GM12878 (cell line): ENCODE results near the gene PHF20. TPM values are rescaled to one million over a fixed set of nuclear protein-coding genes. Genes with fewer than 3 reads are reported as not detected.

Source experiments
- ATAC-seq: fragments of 200-7000 bp; cut with Tn5 transposase; 3 replicates; pipeline ENCODE4 v1.9.1; 2020; ENCODE audit warnings: mild to moderate bottlenecking, moderate library complexity
- BruUV-seq: library from RNA; stranded (reverse); fragments of 400-500 nt; replicated peaks from 2 replicates; lab custom pipeline; 2021; lab: Mats Ljungman, UMichigan
- CTCF ChIA-PET: fragments of 300-600 bp; sonication (Branson Sonifier 250); formaldehyde crosslinking; extraction: SDS; loops from one replicate; lab custom pipeline; 2021; ENCODE audit warnings: inconsistent platforms; lab: Yijun Ruan, JAX
- POLR2A ChIA-PET: fragments of 350-600 bp; formaldehyde crosslinking; extraction: SDS; loops from one replicate; lab custom pipeline; 2021; ENCODE audit warnings: inconsistent platforms; lab: Charles Lee
- RAD21 ChIA-PET: fragments of 300-600 bp; sonication (Branson Sonifier 250); formaldehyde crosslinking; loops from one replicate; lab custom pipeline; 2023; ENCODE audit warnings: antibody characterized with exemption; ENCODE audit not compliant: unreplicated experiment; lab: Charles Lee
- SMC1A ChIA-PET: fragments of 300-600 bp; sonication (Branson Sonifier 250); formaldehyde crosslinking; loops from one replicate; lab custom pipeline; 2023; ENCODE audit not compliant: unreplicated experiment, uncharacterized antibody; lab: Charles Lee
- DNase-seq: peaks from one replicate; pipeline ENCODE4 v3.0.0-alpha.2; 2011; ENCODE audit warnings: low read depth, low spot score
- FAIRE-seq: peaks from 3 replicates; lab custom pipeline; 2011; peaks lifted over from hg19 to GRCh38; lab: Jason Lieb, UNC
- H2AFZ ChIP-seq: 2 replicates; pipeline ENCODE4 v1.6.0; 2011; ENCODE audit warnings: low read depth, low read length, control low read depth; ENCODE audit not compliant: control insufficient read depth
- H3K27ac ChIP-seq: 2 replicates; pipeline ENCODE4 v1.5.1; 2011; ENCODE audit warnings: control low read depth; ENCODE audit not compliant: control insufficient read depth, insufficient read depth
- H3K27me3 ChIP-seq, 2 experiments: replicated peaks in 1 of 2; 2 replicates each; pipeline versions ENCODE4 v1.6.0 to v1.6.1; 2011; ENCODE audit warnings: low read length in 1 of 2; ENCODE audit not compliant: control insufficient read depth in 2 of 2, insufficient read depth in 2 of 2
- H3K36me3 ChIP-seq, 2 experiments: 2 replicates each; pipeline ENCODE4 v1.5.1; 2011; ENCODE audit warnings: low read length in 1 of 2; ENCODE audit not compliant: control insufficient read depth in 2 of 2, insufficient read depth in 2 of 2
- H3K4me1 ChIP-seq: 2 replicates; pipeline ENCODE4 v1.6.1; 2011; ENCODE audit warnings: mild to moderate bottlenecking, low read length, moderate library complexity, mixed read lengths; ENCODE audit not compliant: control insufficient read depth, insufficient read depth
- H3K4me2 ChIP-seq: 2 replicates; pipeline ENCODE4 v1.6.0; 2011; ENCODE audit warnings: control low read depth; ENCODE audit not compliant: control insufficient read depth, insufficient read depth
- H3K4me3 ChIP-seq: fragments of 200-600 bp; sonication (generic); 2 replicates; pipeline ENCODE4 v1.5.1; 2016
- H3K79me2 ChIP-seq: 2 replicates; pipeline ENCODE4 v1.6.0; 2011; ENCODE audit warnings: low read length; ENCODE audit not compliant: control insufficient read depth, insufficient read depth
- H3K9ac ChIP-seq: 2 replicates; pipeline ENCODE4 v1.8.0; 2011; ENCODE audit warnings: low read length, control low read depth, mixed read lengths; ENCODE audit not compliant: control insufficient read depth, insufficient read depth
- H3K9me3 ChIP-seq: replicated peaks from 3 replicates; pipeline ENCODE4 v1.5.1; 2011; ENCODE audit warnings: mild to moderate bottlenecking, low read length; ENCODE audit not compliant: control insufficient read depth, insufficient read depth
- H4K20me1 ChIP-seq: 2 replicates; pipeline ENCODE4 v1.6.0; 2011; ENCODE audit not compliant: control insufficient read depth, insufficient read depth
- ATF7 ChIP-seq: fragments of 450-650 bp; IDR thresholded peaks from 2 replicates; pipeline ENCODE4 v1.6.1; 2016; ENCODE audit warnings: low read depth, mild to moderate bottlenecking
- BCL11A ChIP-seq: IDR thresholded peaks from 2 replicates; pipeline ENCODE4 v1.6.1; 2011; ENCODE audit warnings: low read depth, low read length
- BMI1 ChIP-seq: fragments of 450-650 bp; IDR thresholded peaks from 2 replicates; pipeline ENCODE4 v1.6.1; 2016; ENCODE audit warnings: mild to moderate bottlenecking, moderate library complexity, borderline replicate concordance
- EED ChIP-seq: sonication (generic); IDR thresholded peaks from 2 replicates; pipeline ENCODE4 v1.6.1; 2016; ENCODE audit warnings: antibody characterized with exemption, low read depth
- HCFC1 ChIP-seq: fragments of 150-350 bp; IDR thresholded peaks from 2 replicates; pipeline ENCODE4 v1.6.1; 2014; ENCODE audit warnings: low read length
- SP1 ChIP-seq: IDR thresholded peaks from one replicate; pipeline ENCODE4 v1.6.1; 2011; ENCODE audit warnings: low read depth, low read length
- WGBS: methylation state at CpG from one replicate; pipeline ENCODE4 v1.1.6; 2016; ENCODE audit warnings: low lambda C conversion rate; ENCODE audit not compliant: insufficient replicate concordance, insufficient coverage; ENCODE audit errors: missing lambda C conversion rate; 5-methylcytosine and 5-hydroxymethylcytosine counted together
- in situ Hi-C: fragments of 300-500 bp; cut with MboI; formaldehyde crosslinking; loops from 9 replicates; pipeline ENCODE4 v1.14.3; 2018; ENCODE audit warnings: mixed read lengths
- intact Hi-C: fragments of 100-400 bp; cut with micrococcal nuclease; formaldehyde crosslinking; loops from one replicate; pipeline ENCODE4 v1.14.2; 2022; ENCODE audit not compliant: unreplicated experiment
- polyA plus RNA-seq, 11 experiments: library from polyadenylated mRNA; depleted of rRNA in 4 of 11; unstranded in 6 of 11; stranded (reverse) in 5 of 11; fragments of >200 nt; fragmentation: Nextera tagmentation in 4 of 11; fragmentation: Illumina TruSeq in 1 of 11; extraction: Ambion mirVana in 4 of 11; extraction: Trizol in 1 of 11; gene quantifications; 1 replicate in 1 of 11; 2 replicates in 10 of 11; pipeline versions ENCODE4 v1.2.1 to v1.2.3, GENCODE V29; 2011 to 2016; ENCODE audit warnings: inconsistent platforms in 2 of 11, missing spikeins in 2 of 11, low read depth in 1 of 11
- total RNA-seq, 4 experiments: library from RNA; depleted of rRNA in 3 of 4; stranded (reverse); fragments of >200 nt in 3 of 4; fragmentation: Illumina TruSeq in 1 of 4; extraction: Trizol in 1 of 4; gene quantifications; 2 replicates each; pipeline versions ENCODE4 v1.2.1 to v1.2.3, GENCODE V29; 2013 to 2021
- TF ChIP-seq, protein P1 (sequence below): fragments of 450-650 bp; IDR thresholded peaks from 2 replicates; pipeline ENCODE4 v1.6.1; 2017; ENCODE audit warnings: low read depth, mild to moderate bottlenecking, moderate library complexity
- TF ChIP-seq, protein P2 (sequence below): IDR thresholded peaks from 2 replicates; pipeline ENCODE4 v1.6.1; 2011; ENCODE audit warnings: borderline replicate concordance, low read depth, mild to moderate bottlenecking, moderate library complexity, low read length; ENCODE audit not compliant: insufficient read depth, poor library complexity, severe bottlenecking
- TF ChIP-seq, protein P3 (sequence below): fragments of 450-650 bp; formaldehyde crosslinking; IDR thresholded peaks from 2 replicates; pipeline ENCODE4 v1.5.0; 2022; ENCODE audit warnings: mild to moderate bottlenecking, missing genetic modification characterization
- TF ChIP-seq, protein P4 (sequence below): fragments of 450-650 bp; formaldehyde crosslinking; IDR thresholded peaks from 2 replicates; pipeline ENCODE4 v1.4.0; 2022; ENCODE audit warnings: mild to moderate bottlenecking, moderate library complexity

PHF20 gene
- total and polyA plus RNA-seq, 10 of the 15 experiments (the other 5 are each of a cell fraction or from before 2014, with no cell fraction given), result 31.6 to 91.2 (median 46.8) TPM

DNA sequence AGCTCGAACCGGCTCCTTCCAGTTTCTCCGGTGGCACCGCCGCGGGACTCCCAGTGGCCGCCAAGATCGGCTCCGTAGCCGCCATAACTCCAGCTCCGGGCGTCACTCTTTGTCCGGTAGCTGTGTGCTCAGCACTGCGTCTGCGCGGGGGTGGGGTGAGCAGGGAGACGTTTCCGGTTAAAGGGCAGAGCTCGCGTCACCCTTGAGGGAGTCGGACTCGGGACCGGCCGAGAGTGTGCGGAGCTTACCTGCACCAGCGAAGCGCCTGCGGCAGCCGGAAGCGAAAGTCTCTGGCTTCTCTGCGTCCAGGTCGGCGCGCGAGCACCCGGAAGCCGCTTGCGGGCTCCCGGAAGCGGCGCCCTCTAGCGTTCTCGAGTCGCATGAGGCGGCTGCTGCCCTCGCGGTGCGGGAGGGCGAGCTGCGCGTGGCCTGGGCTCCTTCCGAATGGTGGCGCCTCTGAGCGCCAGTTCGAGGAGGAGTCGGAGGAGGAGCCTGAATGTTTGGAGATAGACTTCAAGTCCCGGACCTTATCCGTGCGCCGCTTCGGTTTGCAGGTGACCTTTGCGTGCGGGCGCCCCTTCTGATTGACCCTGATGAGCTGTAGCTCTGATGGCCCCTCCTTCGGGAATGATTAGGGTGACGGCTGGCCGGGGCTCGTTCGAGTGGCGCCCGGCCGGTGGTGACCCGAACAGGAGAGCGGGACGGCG lies 182.5 kb downstream of the PHF20 start, which contains the start of gene SCAND1:
TSS of gene SCAND1 (minus strand) at position 303 of the 707 bp plus-strand sequence. CDS start at position 85, 218 bp downstream.
- peak within 1 kb of the TSS; percentile 89 for H2AFZ ChIP-seq
- ChIA-PET CTCF (interaction anchor here (0.6 to 4.4 kb wide), 41 partner anchors 9 to 498 kb away, joined by 3 to 27 read pairs (median 4); partner anchors contain the start of genes CEP250, CNBD2, RBM39 and SPAG4), SMC1A (interaction anchor here (0.6 to 3.0 kb wide), 18 partner anchors 12 to 1621 kb away, joined by 3 to 17 read pairs (median 5); partner anchors contain the start of genes CEP250, PHF20, RBM39 and SPAG4), RAD21 (interaction anchor here (0.6 to 3.1 kb wide), 18 partner anchors 16 to 792 kb away, joined by 3 to 33 read pairs (median 3); partner anchors contain the start of genes NDRG3, RBM39 and SPAG4), POLR2A (interaction anchor here (0.5 to 3.8 kb wide), 25 partner anchors 11 to 1310 kb away, joined by 3 to 40 read pairs (median 4); partner anchors contain the start of genes AAR2, ERGIC3, PHF20 and RBM39)
- H3K79me2 ChIP-seq, result peaks cover 23% of the 10 kb centered on the region
- no peaks in the 10 kb centered on the region for H3K27me3 ChIP-seq
- FAIRE-seq, result peak; percentile 92
- in situ Hi-C loops, result no loop called here
- DNase-seq, result peak; percentile 93
- H3K36me3 ChIP-seq, result no peaks in the 10 kb centered on the region
- peak within 1 kb of the TSS; percentile 78 for H3K4me2 ChIP-seq
- H3K4me1 ChIP-seq, result peaks cover 3% of the 10 kb centered on the region
- H4K20me1 ChIP-seq, result no peaks in the 10 kb centered on the region
- BruUV-seq, result no TSS peak
- no peaks in the 10 kb centered on the region for H3K9me3 ChIP-seq
- peak within 1 kb of the TSS; percentile 91 for H3K4me3 ChIP-seq
- ATAC-seq, result peak; percentile 92
- intact Hi-C loops, result loop anchor here (1.0 to 2.0 kb wide), 2 partner anchors 212 to 338 kb away; partner anchors contain the start of gene RBM39
- peak within 1 kb of the TSS; percentile 96 for H3K9ac ChIP-seq
- H3K27ac ChIP-seq, result peak within 1 kb of the TSS; percentile 96
- WGBS, result 2% methylated on average over 75 of the region's 76 CpGs
- TF ChIP-seq, protein P1, sequence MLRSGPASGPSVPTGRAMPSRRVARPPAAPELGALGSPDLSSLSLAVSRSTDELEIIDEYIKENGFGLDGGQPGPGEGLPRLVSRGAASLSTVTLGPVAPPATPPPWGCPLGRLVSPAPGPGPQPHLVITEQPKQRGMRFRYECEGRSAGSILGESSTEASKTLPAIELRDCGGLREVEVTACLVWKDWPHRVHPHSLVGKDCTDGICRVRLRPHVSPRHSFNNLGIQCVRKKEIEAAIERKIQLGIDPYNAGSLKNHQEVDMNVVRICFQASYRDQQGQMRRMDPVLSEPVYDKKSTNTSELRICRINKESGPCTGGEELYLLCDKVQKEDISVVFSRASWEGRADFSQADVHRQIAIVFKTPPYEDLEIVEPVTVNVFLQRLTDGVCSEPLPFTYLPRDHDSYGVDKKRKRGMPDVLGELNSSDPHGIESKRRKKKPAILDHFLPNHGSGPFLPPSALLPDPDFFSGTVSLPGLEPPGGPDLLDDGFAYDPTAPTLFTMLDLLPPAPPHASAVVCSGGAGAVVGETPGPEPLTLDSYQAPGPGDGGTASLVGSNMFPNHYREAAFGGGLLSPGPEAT, result peak; percentile 51
- TF ChIP-seq, protein P2, sequence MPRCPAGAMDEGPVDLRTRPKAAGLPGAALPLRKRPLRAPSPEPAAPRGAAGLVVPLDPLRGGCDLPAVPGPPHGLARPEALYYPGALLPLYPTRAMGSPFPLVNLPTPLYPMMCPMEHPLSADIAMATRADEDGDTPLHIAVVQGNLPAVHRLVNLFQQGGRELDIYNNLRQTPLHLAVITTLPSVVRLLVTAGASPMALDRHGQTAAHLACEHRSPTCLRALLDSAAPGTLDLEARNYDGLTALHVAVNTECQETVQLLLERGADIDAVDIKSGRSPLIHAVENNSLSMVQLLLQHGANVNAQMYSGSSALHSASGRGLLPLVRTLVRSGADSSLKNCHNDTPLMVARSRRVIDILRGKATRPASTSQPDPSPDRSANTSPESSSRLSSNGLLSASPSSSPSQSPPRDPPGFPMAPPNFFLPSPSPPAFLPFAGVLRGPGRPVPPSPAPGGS, result peak; percentile 44
- TF ChIP-seq SP1 (peak; percentile 40), ATF7 (peak; percentile 60), BCL11A (no peak), HCFC1 (peak; percentile 78), EED (0 out of 2 replicates have a peak, but pooled peaks have one; percentile 12), BMI1 (no peak)
- TF ChIP-seq, protein P3, sequence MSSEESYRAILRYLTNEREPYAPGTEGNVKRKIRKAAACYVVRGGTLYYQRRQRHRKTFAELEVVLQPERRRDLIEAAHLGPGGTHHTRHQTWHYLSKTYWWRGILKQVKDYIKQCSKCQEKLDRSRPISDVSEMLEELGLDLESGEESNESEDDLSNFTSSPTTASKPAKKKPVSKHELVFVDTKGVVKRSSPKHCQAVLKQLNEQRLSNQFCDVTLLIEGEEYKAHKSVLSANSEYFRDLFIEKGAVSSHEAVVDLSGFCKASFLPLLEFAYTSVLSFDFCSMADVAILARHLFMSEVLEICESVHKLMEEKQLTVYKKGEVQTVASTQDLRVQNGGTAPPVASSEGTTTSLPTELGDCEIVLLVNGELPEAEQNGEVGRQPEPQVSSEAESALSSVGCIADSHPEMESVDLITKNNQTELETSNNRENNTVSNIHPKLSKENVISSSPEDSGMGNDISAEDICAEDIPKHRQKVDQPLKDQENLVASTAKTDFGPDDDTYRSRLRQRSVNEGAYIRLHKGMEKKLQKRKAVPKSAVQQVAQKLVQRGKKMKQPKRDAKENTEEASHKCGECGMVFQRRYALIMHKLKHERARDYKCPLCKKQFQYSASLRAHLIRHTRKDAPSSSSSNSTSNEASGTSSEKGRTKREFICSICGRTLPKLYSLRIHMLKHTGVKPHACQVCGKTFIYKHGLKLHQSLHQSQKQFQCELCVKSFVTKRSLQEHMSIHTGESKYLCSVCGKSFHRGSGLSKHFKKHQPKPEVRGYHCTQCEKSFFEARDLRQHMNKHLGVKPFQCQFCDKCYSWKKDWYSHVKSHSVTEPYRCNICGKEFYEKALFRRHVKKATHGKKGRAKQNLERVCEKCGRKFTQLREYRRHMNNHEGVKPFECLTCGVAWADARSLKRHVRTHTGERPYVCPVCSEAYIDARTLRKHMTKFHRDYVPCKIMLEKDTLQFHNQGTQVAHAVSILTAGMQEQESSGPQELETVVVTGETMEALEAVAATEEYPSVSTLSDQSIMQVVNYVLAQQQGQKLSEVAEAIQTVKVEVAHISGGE (CRISPR knock-in tag), result peak; percentile 88
- TF ChIP-seq, protein P4, sequence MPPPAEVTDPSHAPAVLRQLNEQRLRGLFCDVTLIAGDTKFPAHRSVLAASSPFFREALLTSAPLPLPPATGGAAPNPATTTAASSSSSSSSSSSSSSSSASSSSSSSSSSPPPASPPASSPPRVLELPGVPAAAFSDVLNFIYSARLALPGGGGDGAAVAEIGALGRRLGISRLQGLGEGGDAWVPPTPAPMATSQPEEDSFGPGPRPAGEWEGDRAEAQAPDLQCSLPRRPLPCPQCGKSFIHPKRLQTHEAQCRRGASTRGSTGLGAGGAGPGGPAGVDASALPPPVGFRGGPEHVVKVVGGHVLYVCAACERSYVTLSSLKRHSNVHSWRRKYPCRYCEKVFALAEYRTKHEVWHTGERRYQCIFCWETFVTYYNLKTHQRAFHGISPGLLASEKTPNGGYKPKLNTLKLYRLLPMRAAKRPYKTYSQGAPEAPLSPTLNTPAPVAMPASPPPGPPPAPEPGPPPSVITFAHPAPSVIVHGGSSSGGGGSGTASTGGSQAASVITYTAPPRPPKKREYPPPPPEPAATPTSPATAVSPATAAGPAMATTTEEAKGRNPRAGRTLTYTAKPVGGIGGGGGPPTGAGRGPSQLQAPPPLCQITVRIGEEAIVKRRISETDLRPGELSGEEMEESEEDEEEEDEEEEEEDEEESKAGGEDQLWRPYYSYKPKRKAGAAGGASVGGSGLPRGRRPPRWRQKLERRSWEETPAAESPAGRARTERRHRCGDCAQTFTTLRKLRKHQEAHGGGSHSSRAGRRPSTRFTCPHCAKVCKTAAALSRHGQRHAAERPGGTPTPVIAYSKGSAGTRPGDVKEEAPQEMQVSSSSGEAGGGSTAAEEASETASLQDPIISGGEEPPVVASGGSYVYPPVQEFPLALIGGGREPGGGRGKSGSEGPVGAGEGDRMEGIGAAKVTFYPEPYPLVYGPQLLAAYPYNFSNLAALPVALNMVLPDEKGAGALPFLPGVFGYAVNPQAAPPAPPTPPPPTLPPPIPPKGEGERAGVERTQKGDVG (CRISPR knock-in tag), result no peak
